Naive thymus-derived CD8-positive, alpha-beta T cell (primary cell): ENCODE data around the gene PCED1B. TPM values are rescaled to one million over a fixed set of nuclear protein-coding genes. Genes with fewer than 3 reads are reported as not detected.

Experiments used
- ATAC-seq, 2 donors: fragments of 150-1000 bp; cut with Tn5 transposase in 1 of 2; sonication (Bioruptor Pico), chemical (Tn5 transposase) in 1 of 2; 1 replicate in 1 of 2; 2 replicates in 1 of 2; pipeline ENCODE4 v1.10.0; 2021; ENCODE audit warnings: mild to moderate bottlenecking in 2 of 2, moderate library complexity in 2 of 2
- POLR2A ChIA-PET: fragments of 350-600 bp; sonication (Branson Sonifier 250); formaldehyde crosslinking; loops from one replicate; lab custom pipeline; 2021; ENCODE audit warnings: antibody characterized with exemption; lab: Charles Lee
- DNase-seq, 10 donors: peaks; one replicate each; pipeline versions ENCODE4 v3.0.0 to v3.0.0-alpha.2; 2020 to 2022
- H3K27ac Mint-ChIP-seq, 10 donors: one replicate each; pipeline ENCODE4 v1.8.0; 2020 to 2022; ENCODE audit warnings: mild to moderate bottlenecking in 10 of 10, mixed read lengths in 10 of 10, moderate library complexity in 4 of 10, inconsistent platforms in 1 of 10
- H3K27me3 Mint-ChIP-seq, 5 donors: one replicate each; pipeline ENCODE4 v1.8.0; 2021 to 2022; ENCODE audit warnings: mixed read lengths in 5 of 5
- H3K36me3 Mint-ChIP-seq, 3 donors: one replicate each; pipeline ENCODE4 v1.8.0; 2020 to 2022; ENCODE audit warnings: mixed read lengths in 3 of 3, mild to moderate bottlenecking in 2 of 3, inconsistent platforms in 1 of 3
- H3K4me1 Mint-ChIP-seq, 4 donors: one replicate each; pipeline ENCODE4 v1.8.0; 2021 to 2022; ENCODE audit warnings: mixed read lengths in 4 of 4
- H3K4me3 Mint-ChIP-seq, 10 donors: one replicate each; pipeline ENCODE4 v1.8.0; 2020 to 2022; ENCODE audit warnings: mild to moderate bottlenecking in 10 of 10, mixed read lengths in 10 of 10, moderate library complexity in 6 of 10, inconsistent platforms in 1 of 10
- H3K9me3 Mint-ChIP-seq, 9 donors: one replicate each; pipeline ENCODE4 v1.8.0; 2020 to 2022; ENCODE audit warnings: mixed read lengths in 9 of 9, mild to moderate bottlenecking in 3 of 9, inconsistent platforms in 1 of 9, moderate library complexity in 1 of 9
- polyA plus RNA-seq, 3 donors: library from polyadenylated mRNA; unstranded; fragments of 300-500 nt; fragmentation: Illumina TruSeq; gene quantifications; one replicate each; pipeline ENCODE4 v1.2.3, GENCODE V29; 2021
- total RNA-seq, 8 experiments: library from RNA in 2 of 8; stranded (reverse) in 2 of 8; gene quantifications; one replicate each; pipeline ENCODE4 v1.2.3 and lab custom pipeline; 2021 to 2026

PCED1B gene
- total RNA-seq (10 to 100 TPM; 79.4 to 83.9 TPM), polyA plus RNA-seq (100 to 1,000 TPM in 2 of 3 donors, 10 to 100 TPM in 1; 54.9 to 163 (median 127) TPM), total RNA-seq (lab: John Stamatoyannopoulos, UW) (35.3 to 82.4 (median 63.5) reads per million in 6 experiments)

GRCh38 chr12:47079468-47079980 lies at the start of gene PCED1B, which contains the start of gene AMIGO2:
TSS of gene PCED1B (plus strand) at chr12:47079621. CDS start at chr12:47235064, 155,443 bp downstream.
TSS of gene AMIGO2 (minus strand) at chr12:47079959. CDS start at chr12:47079002, 957 bp downstream.
- Mint-ChIP-seq H3K9me3 (no peaks in the 10 kb centered on the region), H3K27ac (peak within 1 kb of the TSS; percentile 92 to 100 (median 96)), H3K4me1 (peaks cover 38 to 88% (median 77%) of the 10 kb centered on the region in 4 donors), H3K27me3 (no peaks in the 10 kb centered on the region), H3K4me3 (peak within 1 kb of the TSS; percentile 92 to 99 (median 98)), H3K36me3 (peaks cover 5 to 11% (median 6%) of the 10 kb centered on the region in 3 donors)
- DNase-seq = peak; percentile 45 to 78 (median 52)
- POLR2A ChIA-PET = interaction anchor here (1.0 to 4.9 kb wide), 28 partner anchors 9 to 625 kb away, joined by 3 to 44 read pairs (median 6); no protein-coding TSS in a partner anchor
- peak; percentile 56 to 60 for ATAC-seq

DNA sequence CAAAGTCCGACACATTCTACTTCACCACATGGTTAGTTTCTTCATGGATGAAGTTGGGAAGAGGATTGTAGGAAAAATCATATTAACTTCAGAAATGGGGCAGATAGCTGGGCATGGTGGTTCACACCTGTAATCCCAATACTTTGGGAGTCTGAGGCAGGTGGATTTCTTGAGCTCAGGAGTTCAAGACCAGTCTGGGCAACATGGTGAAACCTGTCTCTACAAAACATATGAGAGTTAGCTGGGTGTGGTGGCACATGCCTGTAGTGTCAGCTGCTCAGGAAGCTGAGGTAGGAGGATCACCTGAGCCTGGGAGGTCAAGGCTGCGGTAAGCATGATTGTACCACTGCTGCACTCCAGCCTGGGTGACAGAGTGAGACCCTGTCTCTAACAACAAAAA lies 49.5 kb upstream of the PCED1B start:
- Mint-ChIP-seq H3K4me3 (no peak overlapping the region), H3K36me3 (no peaks in the 10 kb centered on the region), H3K9me3 (no peaks in the 10 kb centered on the region), H3K4me1 (peaks cover 11 to 26% (median 15%) of the 10 kb centered on the region in 4 donors), H3K27me3 (peaks cover 0 to 10% (median 2%) of the 10 kb centered on the region in 5 donors), H3K27ac (peak overlapping the region in 1 of 10 donors; percentile 41)
- POLR2A ChIA-PET = interaction anchor here (0.7 kb wide), 1 partner anchor 368 kb away, joined by 3 read pairs; no protein-coding TSS in a partner anchor
- DNase-seq = peak in 1 of 10 donors; percentile 54
- no peak for ATAC-seq

- peak overlapping the region in 2 of 10 donors; percentile 5 for H3K4me3 Mint-ChIP-seq
- peaks cover 15 to 33% (median 20%) of the 10 kb centered on the region in 4 donors for H3K4me1 Mint-ChIP-seq
- ATAC-seq (peak; percentile 80 to 88), DNase-seq (peak in 6 of 10 donors; percentile 34 to 74 (median 68))
- POLR2A ChIA-PET = interaction anchor here (0.8 to 3.2 kb wide), 6 partner anchors 39 to 365 kb away, joined by 3 to 24 read pairs (median 10); partner anchors contain the start of genes AMIGO2 and PCED1B
- peak overlapping the region in 5 of 10 donors; percentile 1 to 67 (median 16) for H3K27ac Mint-ChIP-seq
- H3K9me3 Mint-ChIP-seq = no peaks in the 10 kb centered on the region
- H3K27me3 Mint-ChIP-seq = no peaks in the 10 kb centered on the region
- H3K36me3 Mint-ChIP-seq = no peaks in the 10 kb centered on the region
Measured at GRCh38 chr12:47032644-47033043, 46.8 kb upstream of the PCED1B start.

DNA sequence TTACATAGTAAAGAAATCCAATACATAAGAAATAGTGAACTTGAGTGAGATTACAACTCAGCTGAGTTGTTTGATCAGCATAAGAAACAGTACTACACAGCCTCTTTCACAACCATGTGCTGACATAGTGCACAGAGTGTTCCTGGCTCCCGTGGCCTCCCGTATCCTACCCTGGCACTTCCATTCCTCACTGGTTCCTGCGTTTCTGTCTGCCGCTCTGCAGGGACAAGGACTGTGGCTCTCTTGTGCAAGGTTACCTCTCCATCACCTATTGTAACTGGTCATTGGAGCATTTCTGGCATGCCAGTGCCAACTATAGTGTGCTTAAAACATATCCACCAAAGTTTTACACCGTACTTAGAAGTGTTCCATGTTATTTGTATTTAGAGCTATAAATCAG lies 46.3 kb upstream of the PCED1B start:
- Mint-ChIP-seq H3K27ac (peak overlapping the region in 7 of 10 donors; percentile 24 to 81 (median 64)), H3K36me3 (no peaks in the 10 kb centered on the region), H3K9me3 (no peaks in the 10 kb centered on the region), H3K4me1 (peaks cover 15 to 33% (median 20%) of the 10 kb centered on the region in 4 donors), H3K27me3 (no peaks in the 10 kb centered on the region), H3K4me3 (peak overlapping the region in 2 of 10 donors; percentile 5 to 27)
- ATAC-seq = peak in 1 of 2 donors; percentile 56
- POLR2A ChIA-PET = interaction anchor here (0.8 to 3.2 kb wide), 6 partner anchors 38 to 365 kb away, joined by 3 to 24 read pairs (median 10); partner anchors contain the start of genes AMIGO2 and PCED1B
- DNase-seq = no peak

- no peak for DNase-seq
- no peaks in the 10 kb centered on the region for H3K36me3 Mint-ChIP-seq
- H3K4me1 Mint-ChIP-seq = peaks cover 15 to 33% (median 20%) of the 10 kb centered on the region in 4 donors
- no peak overlapping the region for H3K27ac Mint-ChIP-seq
- no peaks in the 10 kb centered on the region for H3K9me3 Mint-ChIP-seq
- H3K27me3 Mint-ChIP-seq = no peaks in the 10 kb centered on the region
- POLR2A ChIA-PET = interaction anchor here (1.5 to 3.2 kb wide), 3 partner anchors 37 to 364 kb away, joined by 3 to 24 read pairs (median 16); no protein-coding TSS in a partner anchor
- H3K4me3 Mint-ChIP-seq = no peak overlapping the region
- ATAC-seq = no peak
Measured at GRCh38 chr12:47033789-47034555, 45.4 kb upstream of the PCED1B start.

GRCh38 chr12:47034661-47035060 lies 44.8 kb upstream of the PCED1B start:
- DNase-seq (no peak), ATAC-seq (no peak)
- peaks cover 15 to 32% (median 20%) of the 10 kb centered on the region in 4 donors for H3K4me1 Mint-ChIP-seq
- H3K4me3 Mint-ChIP-seq = no peak overlapping the region
- H3K9me3 Mint-ChIP-seq = no peaks in the 10 kb centered on the region
- peak overlapping the region in 3 of 10 donors; percentile 34 to 52 (median 45) for H3K27ac Mint-ChIP-seq
- peaks cover 0 to 2% (median 0%) of the 10 kb centered on the region in 5 donors for H3K27me3 Mint-ChIP-seq
- POLR2A ChIA-PET = interaction anchor here (1.4 kb wide), 1 partner anchor 362 kb away, joined by 4 read pairs; no protein-coding TSS in a partner anchor
- H3K36me3 Mint-ChIP-seq = no peaks in the 10 kb centered on the region

DNA sequence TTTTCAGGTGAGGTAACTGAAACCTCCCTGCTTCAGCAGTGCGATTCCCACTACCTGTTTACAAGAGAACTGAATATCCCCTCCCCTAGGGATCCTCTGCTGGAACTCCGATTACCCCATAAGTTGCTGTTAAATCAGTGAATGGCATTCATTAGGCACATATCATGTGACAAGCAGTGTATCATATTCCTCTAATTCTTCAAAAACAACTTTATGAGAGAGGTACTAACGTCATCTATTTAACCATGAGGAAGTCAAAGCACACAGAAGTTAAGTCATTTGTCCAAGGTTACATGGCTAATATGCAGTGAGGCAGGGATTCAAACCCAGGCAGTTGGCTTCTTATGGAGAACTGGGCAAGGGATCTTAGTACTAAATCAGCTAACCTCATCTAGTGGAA lies 43.9 kb upstream of the PCED1B start:
- peaks cover 10 to 27% (median 20%) of the 10 kb centered on the region in 4 donors for H3K4me1 Mint-ChIP-seq
- H3K36me3 Mint-ChIP-seq = no peaks in the 10 kb centered on the region
- POLR2A ChIA-PET = interaction anchor here (1.4 kb wide), 1 partner anchor 362 kb away, joined by 4 read pairs; no protein-coding TSS in a partner anchor
- peaks cover 0 to 3% (median 0%) of the 10 kb centered on the region in 5 donors for H3K27me3 Mint-ChIP-seq
- peak overlapping the region in 4 of 10 donors; percentile 52 to 76 (median 75) for H3K27ac Mint-ChIP-seq
- H3K9me3 Mint-ChIP-seq = no peaks in the 10 kb centered on the region
- peak overlapping the region in 1 of 10 donors; percentile 25 for H3K4me3 Mint-ChIP-seq
- ATAC-seq = no peak
- no peak for DNase-seq

DNA sequence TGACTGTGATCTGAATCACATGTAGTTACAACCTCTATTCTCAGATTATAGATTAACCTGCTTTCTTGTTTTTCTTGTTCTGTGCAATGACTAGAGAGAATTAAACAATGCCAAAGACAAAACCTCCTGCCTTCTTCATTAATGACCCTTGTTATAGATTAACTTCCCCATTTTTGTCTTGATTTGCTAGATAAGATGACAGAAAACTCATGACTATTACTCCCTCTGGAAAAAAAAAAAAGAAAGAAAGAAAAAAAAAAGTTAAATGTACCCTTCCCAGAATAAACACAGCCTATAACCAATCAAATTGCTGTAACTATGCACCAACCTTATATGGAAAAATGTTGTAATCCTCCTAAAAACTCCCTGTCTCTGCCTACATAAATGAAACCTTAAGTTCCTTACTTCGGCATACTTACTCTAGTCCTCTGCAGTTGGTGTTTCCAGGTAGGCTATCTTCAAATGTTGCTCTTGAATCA lies 41.1 kb upstream of the PCED1B start:
- Mint-ChIP-seq H3K27me3 (peaks cover 0 to 3% (median 0%) of the 10 kb centered on the region in 5 donors), H3K9me3 (peaks cover 0 to 2% (median 0%) of the 10 kb centered on the region in 9 donors), H3K27ac (no peak overlapping the region), H3K4me3 (no peak overlapping the region), H3K4me1 (peaks cover 7 to 19% (median 10%) of the 10 kb centered on the region in 4 donors), H3K36me3 (peaks cover 0 to 4% (median 0%) of the 10 kb centered on the region in 3 donors)
- POLR2A ChIA-PET = no interaction called here
- ATAC-seq (no peak), DNase-seq (no peak)

GRCh38 chr12:47039079-47039478 lies 40.3 kb upstream of the PCED1B start:
- POLR2A ChIA-PET = no interaction called here

DNA sequence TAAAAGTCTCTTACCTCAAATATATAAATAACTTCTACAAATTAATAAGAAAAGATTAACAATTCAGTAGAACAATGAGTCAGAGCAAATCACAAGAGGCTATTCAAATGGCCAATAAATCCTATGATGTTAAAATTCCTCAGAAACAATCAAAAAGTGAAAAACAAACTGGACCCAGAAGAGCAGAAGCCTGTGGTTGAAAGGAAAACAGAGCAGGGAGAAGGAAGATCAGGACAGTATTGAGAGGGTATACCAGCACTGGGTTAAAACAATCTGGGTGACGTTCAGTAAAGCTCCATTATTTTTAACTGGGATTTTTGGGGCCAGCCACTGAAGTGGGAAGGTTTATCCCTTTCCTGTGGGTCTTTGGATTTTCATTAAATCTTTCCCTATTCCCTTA lies 39.7 kb upstream of the PCED1B start:
- DNase-seq = no peak
- Mint-ChIP-seq H3K9me3 (peaks cover 0 to 2% (median 0%) of the 10 kb centered on the region in 9 donors), H3K27ac (no peak overlapping the region), H3K36me3 (peaks cover 0 to 4% (median 0%) of the 10 kb centered on the region in 3 donors), H3K27me3 (peaks cover 0 to 3% (median 0%) of the 10 kb centered on the region in 5 donors), H3K4me1 (peaks cover 2 to 9% (median 6%) of the 10 kb centered on the region in 4 donors), H3K4me3 (no peak overlapping the region)
- POLR2A ChIA-PET = no interaction called here
- no peak for ATAC-seq

More at GRCh38 chr12:47039079-47039478, 40.3 kb upstream of the PCED1B start:
- Mint-ChIP-seq H3K27ac (no peak overlapping the region), H3K4me1 (peaks cover 5 to 12% (median 6%) of the 10 kb centered on the region in 4 donors), H3K36me3 (peaks cover 0 to 4% (median 0%) of the 10 kb centered on the region in 3 donors), H3K9me3 (peaks cover 0 to 2% (median 0%) of the 10 kb centered on the region in 9 donors), H3K27me3 (peaks cover 0 to 3% (median 0%) of the 10 kb centered on the region in 5 donors), H3K4me3 (no peak overlapping the region)
- DNase-seq = no peak
- ATAC-seq = no peak

- POLR2A ChIA-PET = no interaction called here
- Mint-ChIP-seq H3K27ac (no peak overlapping the region), H3K9me3 (peaks cover 0 to 2% (median 0%) of the 10 kb centered on the region in 9 donors)
Measured at GRCh38 chr12:47041327-47041726, 38.1 kb upstream of the PCED1B start.

GRCh38 chr12:47048541-47048940 lies 30.9 kb upstream of the PCED1B start:
- no peak overlapping the region for H3K27ac Mint-ChIP-seq
- peaks cover 0 to 2% (median 0%) of the 10 kb centered on the region in 4 donors for H3K4me1 Mint-ChIP-seq
- H3K4me3 Mint-ChIP-seq = no peak overlapping the region
- DNase-seq (no peak), ATAC-seq (no peak)
- no peaks in the 10 kb centered on the region for H3K27me3 Mint-ChIP-seq
- peaks cover 0 to 19% (median 15%) of the 10 kb centered on the region in 3 donors for H3K36me3 Mint-ChIP-seq
- peaks cover 8 to 28% (median 16%) of the 10 kb centered on the region in 9 donors for H3K9me3 Mint-ChIP-seq
- POLR2A ChIA-PET = no interaction called here

More at GRCh38 chr12:47041327-47041726, 38.1 kb upstream of the PCED1B start:
- DNase-seq = no peak
- ATAC-seq = no peak
- H3K27me3 Mint-ChIP-seq = peaks cover 0 to 3% (median 0%) of the 10 kb centered on the region in 5 donors
- H3K36me3 Mint-ChIP-seq = peaks cover 0 to 4% (median 0%) of the 10 kb centered on the region in 3 donors
- peaks cover 0 to 2% (median 0%) of the 10 kb centered on the region in 4 donors for H3K4me1 Mint-ChIP-seq
- no peak overlapping the region for H3K4me3 Mint-ChIP-seq
